Stimulated activated CD8-positive, alpha-beta memory T cell treated with anti-CD3 and anti-CD28 coated beads, Interleukin-15, amount 100 ng/mL, for 4 hours (primary cell): Measurements from ENCODE around the gene KDELR3.

Source experiments
- DNase-seq, 2 donors: peaks; one replicate each; pipeline ENCODE4 v3.0.0-alpha.2; 2020; ENCODE audit warnings: low read depth in 2 of 2

Gene KDELR3

GRCh38 chr22:38519453-38520250, 51.8 kb downstream of the KDELR3 start:
- DNase-seq: no peak

GRCh38 chr22:38523029-38523428, 55.1 kb downstream of the KDELR3 start:
- DNase-seq: no peak

DNA sequence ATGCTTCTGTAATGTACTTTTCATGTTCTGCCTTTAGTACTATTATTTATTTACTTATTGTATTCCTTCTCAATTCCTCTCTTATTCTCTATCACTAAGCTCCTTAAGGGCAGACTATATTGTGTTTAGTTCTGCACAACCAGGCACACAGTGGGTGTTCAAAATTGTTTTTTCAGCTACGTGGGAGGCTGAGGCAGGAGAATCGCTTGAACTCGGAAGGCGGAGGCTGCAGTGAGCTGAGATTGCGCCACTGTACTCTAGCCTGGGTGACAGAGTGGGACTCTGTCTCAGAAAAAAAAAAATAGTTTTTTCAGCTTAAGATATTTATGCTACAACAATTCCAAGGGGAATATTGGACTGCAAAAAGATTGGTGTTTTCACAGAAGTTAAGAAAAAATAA, 55.6 kb downstream of the KDELR3 start:
- no peak for DNase-seq

GRCh38 chr22:38524429-38524828, 56.5 kb downstream of the KDELR3 start:
- no peak for DNase-seq

DNA sequence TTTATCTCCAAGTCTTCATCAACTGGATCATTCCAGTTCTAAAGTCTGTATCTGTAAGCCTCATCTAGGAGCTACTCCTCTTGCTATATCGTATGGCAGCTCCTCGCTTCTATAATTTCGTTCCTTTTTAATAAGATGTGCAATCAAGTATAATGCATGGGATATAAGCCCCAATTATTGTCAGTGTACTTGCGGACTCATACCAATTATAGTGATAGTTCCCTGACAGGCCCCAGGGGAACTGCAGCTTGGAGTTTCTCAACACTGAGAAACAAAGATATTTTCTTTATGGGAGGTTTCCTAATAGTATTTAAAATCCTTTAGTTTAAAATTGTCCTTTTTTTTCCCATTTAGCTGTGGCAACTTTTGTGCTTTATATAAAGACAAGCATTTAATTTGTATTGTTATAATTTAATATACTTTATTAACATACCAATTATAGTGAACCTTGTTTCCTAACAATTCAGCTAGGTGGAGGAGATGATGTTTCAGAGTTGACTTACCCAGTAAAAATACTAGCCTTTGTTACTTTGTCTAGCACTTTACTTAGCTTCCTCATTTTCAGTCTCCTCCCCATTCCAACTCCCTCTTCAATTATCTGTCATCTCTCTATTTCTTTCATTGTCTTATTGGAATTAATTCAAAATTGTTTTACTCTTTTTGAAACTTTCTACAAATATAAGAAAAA, 63.5 kb downstream of the KDELR3 start:
- DNase-seq: no peak
